GM12865 (cell line): Measurements from ENCODE around the gene GOLGA1.

Experiments
- DNase-seq: peaks from one replicate; pipeline ENCODE4 v3.0.0; 2010; ENCODE audit warnings: low read depth
- H3K4me3 ChIP-seq: 2 replicates; pipeline ENCODE4 v1.5.1; 2011; ENCODE audit warnings: mild to moderate bottlenecking, low read depth, low read length, control low read depth
- CTCF ChIP-seq: IDR thresholded peaks from 2 replicates; pipeline ENCODE4 v1.5.1; 2011; ENCODE audit warnings: low read length, control low read depth, low read depth, inconsistent platforms; ENCODE audit not compliant: insufficient read depth; ENCODE audit errors: missing control alignments

Gene GOLGA1

GRCh38 chr9:124890179-124890578, 50.7 kb downstream of the GOLGA1 start:
- TF ChIP-seq CTCF: no peak
- no peak for DNase-seq
- no peak overlapping the region for H3K4me3 ChIP-seq

GRCh38 chr9:124889006-124889405, 51.9 kb downstream of the GOLGA1 start:
- no peak for TF ChIP-seq CTCF
- DNase-seq: no peak
- no peak overlapping the region for H3K4me3 ChIP-seq

GRCh38 chr9:124887832-124888231, 53.1 kb downstream of the GOLGA1 start:
- TF ChIP-seq CTCF: no peak
- no peak for DNase-seq

GRCh38 chr9:124886866-124887492, 53.9 kb downstream of the GOLGA1 start:
- peak; percentile 25 for DNase-seq
- TF ChIP-seq CTCF: no peak
- no peak overlapping the region for H3K4me3 ChIP-seq

More at GRCh38 chr9:124887832-124888231, 53.1 kb downstream of the GOLGA1 start:
- H3K4me3 ChIP-seq: no peak overlapping the region

GRCh38 chr9:124886461-124886860, 54.4 kb downstream of the GOLGA1 start:
- no peak for DNase-seq
- no peak overlapping the region for H3K4me3 ChIP-seq
- TF ChIP-seq CTCF: no peak

GRCh38 chr9:124885551-124885950, 55.3 kb downstream of the GOLGA1 start:
- H3K4me3 ChIP-seq: no peak overlapping the region
- DNase-seq: no peak
- no peak for TF ChIP-seq CTCF

- no peak for DNase-seq
- TF ChIP-seq CTCF: no peak
These were observed 56.5 kb downstream of the GOLGA1 start for GRCh38 chr9:124884376-124884775.

More at GRCh38 chr9:124884376-124884775, 56.5 kb downstream of the GOLGA1 start:
- no peak overlapping the region for H3K4me3 ChIP-seq
